Testis (tissue), 3 donors: ENCODE results near the gene ANAPC16. TPM values are rescaled to one million over a fixed set of nuclear protein-coding genes. Genes with fewer than 3 reads are reported as not detected.
"Not testable (repeated sequence)": the region's sequence is repeated elsewhere in the genome, so short reads cannot be mapped to it uniquely, and the experiment has no call there.

Experiments used
- DNase-seq: peaks from one replicate; pipeline ENCODE4 v3.0.0-alpha.2; 2019
- H3K27ac ChIP-seq, 2 donors: fragments of 200-600 bp; sonication (generic); one replicate each; pipeline ENCODE4 v1.5.1; 2019
- H3K27me3 ChIP-seq: fragments of 200-600 bp; sonication (generic); one replicate; pipeline ENCODE4 v1.5.1; 2019
- H3K36me3 ChIP-seq: fragments of 200-600 bp; sonication (generic); one replicate; pipeline ENCODE4 v1.5.1; 2017; ENCODE audit warnings: low read depth; ENCODE audit errors: missing control alignments
- H3K4me1 ChIP-seq: fragments of 200-600 bp; sonication (generic); one replicate; pipeline ENCODE4 v1.5.1; 2019
- H3K4me3 ChIP-seq, 2 donors: fragments of 200-600 bp; sonication (generic); one replicate each; pipeline ENCODE4 v1.5.1; 2017 to 2019
- H3K9me3 ChIP-seq: fragments of 200-600 bp; sonication (generic); one replicate; pipeline ENCODE4 v1.5.1; 2017
- CTCF ChIP-seq, 3 experiments: fragments of 450-650 bp in 2 of 3; fragments of 200-600 bp in 1 of 3; sonication (generic) in 1 of 3; IDR thresholded peaks; one replicate each; pipeline ENCODE4 v1.5.1; 2016 to 2019; ENCODE audit warnings: antibody characterized with exemption in 3 of 3, mild to moderate bottlenecking in 2 of 3, moderate library complexity in 1 of 3
- POLR2A ChIP-seq: fragments of 450-650 bp; IDR thresholded peaks from one replicate; pipeline ENCODE4 v1.6.1; 2017; ENCODE audit warnings: antibody characterized with exemption, mild to moderate bottlenecking, moderate library complexity
- WGBS, 2 donors: methylation state at CpG; one replicate each; pipeline ENCODE4 v1.1.5; 2018; 5-methylcytosine and 5-hydroxymethylcytosine counted together
- intact Hi-C: fragments of 100-400 bp; cut with DNase I; formaldehyde crosslinking; loops from one replicate; pipeline ENCODE4 v1.15.1; 2023; ENCODE audit warnings: low total_unique reads
- polyA plus RNA-seq: library from polyadenylated mRNA; stranded (reverse); fragments of 350-450 nt; fragmentation: Illumina TruSeq; extraction: RNeasy Lipid Tissue Mini Kit (QIAGEN cat#74804); gene quantifications from one replicate; pipeline ENCODE4 v1.2.3, GENCODE V29; 2014; ENCODE audit warnings: low read depth, low replicate concordance; ENCODE audit not compliant: insufficient read depth
- total RNA-seq, 2 donors: library from RNA; depleted of rRNA; stranded (reverse); fragments of >200 nt; gene quantifications; one replicate each; pipeline ENCODE4 v1.2.3, GENCODE V29; 2016

The ANAPC16 gene
- total and polyA plus RNA-seq, 3 donors from 2014 or later: 43.8 to 96.0 (median 47.9) TPM

DNA sequence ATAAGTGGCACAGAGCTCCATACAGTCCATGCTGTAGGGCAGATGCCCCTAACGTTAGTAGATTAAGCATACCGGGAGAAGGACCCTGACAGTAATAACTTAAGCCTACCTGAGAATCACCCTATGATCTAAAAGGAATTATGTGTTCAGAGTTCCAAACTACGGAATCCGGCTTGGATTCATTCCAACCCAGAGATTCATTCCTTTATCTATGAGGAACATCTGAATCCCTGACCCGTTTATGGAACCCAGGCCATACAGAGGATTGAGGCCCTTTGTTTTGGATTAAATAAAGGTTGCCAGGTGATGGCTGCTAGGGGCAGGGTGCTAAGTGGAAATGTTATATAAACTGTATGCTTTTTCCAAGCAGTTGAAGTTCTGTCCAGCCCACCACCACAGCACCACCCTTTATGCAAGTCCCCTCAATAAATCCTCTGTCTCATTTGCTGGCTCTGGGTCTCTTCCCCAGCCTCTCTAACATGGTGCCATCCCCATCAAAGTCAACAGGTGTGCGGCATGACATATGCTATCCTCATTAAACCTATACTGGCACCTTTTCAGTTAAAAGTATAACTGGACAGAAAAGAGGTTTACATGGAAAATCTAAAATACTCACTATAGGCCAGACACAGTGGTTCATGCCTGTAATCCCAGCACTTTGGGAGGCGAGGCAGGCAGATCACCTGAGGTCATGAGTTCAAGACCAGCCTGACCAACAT is 9.1 kb upstream of the ANAPC16 start:
- TF ChIP-seq POLR2A (no peak), CTCF (IDR thresholded peaks at IDR 0.05) (no peak)
- intact Hi-C loops: no loop called here
- no peak overlapping the region for H3K27ac ChIP-seq
- H3K4me3 ChIP-seq: no peak overlapping the region
- no peak for DNase-seq
- no peaks in the 10 kb centered on the region for H3K9me3 ChIP-seq
- peaks cover 9% of the 10 kb centered on the region for H3K4me1 ChIP-seq
- whole genome bisulfite sequencing, 2 donors: 79 to 85% methylated on average over 7 of the region's 7 CpGs
- H3K36me3 ChIP-seq: no peaks in the 10 kb centered on the region
- no peaks in the 10 kb centered on the region for H3K27me3 ChIP-seq

DNA sequence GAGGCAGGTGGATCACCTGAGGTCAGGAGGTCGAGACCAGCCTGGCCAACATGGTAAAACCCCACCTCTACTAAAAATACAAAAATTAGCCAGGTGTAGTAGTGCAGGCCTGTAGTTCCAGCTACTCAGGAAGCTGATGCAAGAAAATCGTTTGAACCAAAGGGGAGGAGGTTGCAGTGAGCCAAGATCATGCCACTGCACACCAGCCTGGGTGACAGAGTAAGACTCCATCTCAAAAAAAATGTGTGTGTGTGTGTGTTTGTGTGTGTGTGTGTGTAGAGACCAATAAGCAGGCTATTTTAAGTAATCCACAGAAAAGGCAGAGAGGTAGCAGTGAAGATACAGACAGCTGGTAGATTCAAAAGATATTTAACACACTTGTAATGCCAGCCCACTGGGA is 7.3 kb upstream of the ANAPC16 start:
- H3K4me1 ChIP-seq: peaks cover 11% of the 10 kb centered on the region
- H3K9me3 ChIP-seq, H3K27ac ChIP-seq, H3K27me3 ChIP-seq, intact Hi-C loops, H3K4me3 ChIP-seq, DNase-seq, H3K36me3 ChIP-seq: not testable (repeated sequence)
- 71 to 83% methylated on average over 2 of the region's 2 CpGs for WGBS, 2 donors

DNA sequence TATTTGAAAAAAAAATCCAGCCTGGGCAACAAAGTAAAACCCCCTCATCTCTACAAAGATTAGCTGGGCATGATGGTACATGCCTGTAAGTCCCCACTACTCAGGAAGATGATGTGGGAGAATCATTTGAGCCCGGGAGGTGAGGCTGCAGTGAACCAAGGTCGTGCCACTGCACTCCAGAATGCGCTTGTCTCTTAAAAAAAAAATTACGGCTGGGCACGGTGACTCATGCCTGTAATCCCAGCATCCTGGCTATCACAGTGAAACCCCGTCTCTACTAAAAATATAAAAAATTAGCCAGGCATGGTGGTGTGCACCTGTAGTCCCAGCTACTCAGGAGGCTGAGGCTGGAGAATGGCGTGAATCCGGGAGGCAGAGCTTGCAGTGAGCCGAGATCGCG is 4.4 kb upstream of the ANAPC16 start:
- 80 to 85% methylated on average over 11 of the region's 11 CpGs for WGBS, 2 donors
- H3K4me1 ChIP-seq: peaks cover 14% of the 10 kb centered on the region
- not testable (repeated sequence) for DNase-seq, H3K27me3 ChIP-seq, H3K4me3 ChIP-seq, H3K9me3 ChIP-seq, H3K36me3 ChIP-seq, H3K27ac ChIP-seq
- intact Hi-C loops: loop anchor here (10.0 kb wide), 1 partner anchor 157 kb away; no protein-coding TSS in a partner anchor

- intact Hi-C loops: loop anchor here (10.0 kb wide), 1 partner anchor 157 kb away; no protein-coding TSS in a partner anchor
- H3K9me3 ChIP-seq, H3K27ac ChIP-seq, DNase-seq, H3K36me3 ChIP-seq, H3K4me3 ChIP-seq, H3K27me3 ChIP-seq: not testable (repeated sequence)
- 93 to 94% methylated on average over 2 of the region's 2 CpGs for WGBS, 2 donors
- peaks cover 14% of the 10 kb centered on the region for H3K4me1 ChIP-seq
These were observed 4.0 kb upstream of the ANAPC16 start for GRCh38 chr10:72211832-72212231.

DNA sequence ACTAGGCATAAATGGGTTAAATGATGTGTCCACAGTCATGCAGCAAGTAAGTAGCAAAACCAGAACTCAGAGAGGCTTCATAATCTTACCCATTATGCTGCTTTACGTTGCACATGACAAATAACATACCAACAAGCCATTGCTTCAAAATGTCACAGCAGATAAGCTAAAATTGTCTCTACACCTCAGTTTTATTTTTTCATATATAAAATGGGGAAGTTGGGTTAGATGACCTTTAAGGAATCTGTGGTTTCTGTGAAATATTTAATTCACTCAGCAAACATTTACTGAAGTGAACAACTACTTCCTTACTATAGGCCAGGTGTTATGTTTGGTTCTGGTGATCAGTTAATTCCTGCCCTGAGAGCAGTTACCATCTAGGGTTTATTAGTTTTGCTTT is 2.5 kb downstream of the ANAPC16 start:
- peaks cover 47% of the 10 kb centered on the region for H3K4me1 ChIP-seq
- 13 to 46% methylated on average over 1 of the region's 1 CpG for WGBS, 2 donors
- H3K27me3 ChIP-seq: no peaks in the 10 kb centered on the region
- DNase-seq: no peak
- no peaks in the 10 kb centered on the region for H3K36me3 ChIP-seq
- H3K27ac ChIP-seq: peak overlapping the region; percentile 22 to 80
- intact Hi-C loops: loop anchor here (10.0 kb wide), 1 partner anchor 164 kb away; no protein-coding TSS in a partner anchor
- no peak for TF ChIP-seq POLR2A
- no peak for TF ChIP-seq CTCF (IDR thresholded peaks at IDR 0.05)
- H3K4me3 ChIP-seq: no peak overlapping the region
- H3K9me3 ChIP-seq: no peaks in the 10 kb centered on the region

GRCh38 chr10:72218726-72219125 is 2.9 kb downstream of the ANAPC16 start:
- H3K36me3 ChIP-seq: no peaks in the 10 kb centered on the region
- no peaks in the 10 kb centered on the region for H3K27me3 ChIP-seq
- peak overlapping the region; percentile 50 to 80 for H3K27ac ChIP-seq
- H3K4me3 ChIP-seq: no peak overlapping the region
- intact Hi-C loops: loop anchor here (10.0 kb wide), 1 partner anchor 164 kb away; no protein-coding TSS in a partner anchor
- H3K9me3 ChIP-seq: no peaks in the 10 kb centered on the region
- TF ChIP-seq CTCF (IDR thresholded peaks at IDR 0.05) (no peak), POLR2A (no peak)
- H3K4me1 ChIP-seq: peaks cover 51% of the 10 kb centered on the region
- 19 to 25% methylated on average over 2 of the region's 2 CpGs for WGBS, 2 donors
- no peak for DNase-seq
